G401.6 (cell line): ENCODE measurements around the gene HARS1.
"Not testable (repeated sequence)": the region's sequence is repeated elsewhere in the genome, so short reads cannot be mapped to it uniquely, and the experiment has no call there.

Experiments
- FAIRE-seq: peaks from 2 replicates; lab custom pipeline; 2012; peaks lifted over from hg19 to GRCh38; lab: Jason Lieb, UNC

Gene HARS1

DNA sequence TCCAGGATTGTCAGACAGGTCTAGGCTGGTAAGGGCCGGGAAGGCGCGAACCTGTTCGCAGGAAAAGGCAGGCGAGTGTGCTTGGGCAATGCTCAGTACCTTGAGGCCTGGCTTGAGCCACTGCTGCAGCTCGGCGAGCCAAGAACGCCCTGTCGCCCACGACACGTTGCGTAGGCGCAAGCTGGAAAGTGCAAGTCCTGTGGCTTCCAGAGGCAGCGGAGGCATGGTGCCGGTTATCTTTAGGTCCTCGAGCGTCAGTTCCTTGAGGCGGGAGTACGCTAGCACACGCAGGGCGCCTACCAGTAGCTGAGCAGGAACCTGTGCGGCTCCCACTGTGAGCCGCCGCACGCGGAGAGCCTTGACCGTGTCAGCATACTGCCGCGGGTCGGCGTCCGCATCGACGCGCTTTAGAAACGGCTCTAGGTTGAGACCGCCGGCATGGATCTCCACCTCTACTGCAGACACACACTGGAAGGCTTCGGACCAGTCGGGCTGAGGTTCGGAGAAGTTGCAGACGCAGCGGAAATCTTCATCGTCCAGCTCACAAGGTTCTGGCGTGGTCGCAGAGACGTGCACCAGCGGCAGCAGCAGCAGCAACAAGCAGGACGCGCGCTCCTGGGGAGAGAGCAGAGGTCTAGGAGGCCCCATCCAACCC, 58.7 kb downstream of the HARS1 start:
- FAIRE-seq: no peak

DNA sequence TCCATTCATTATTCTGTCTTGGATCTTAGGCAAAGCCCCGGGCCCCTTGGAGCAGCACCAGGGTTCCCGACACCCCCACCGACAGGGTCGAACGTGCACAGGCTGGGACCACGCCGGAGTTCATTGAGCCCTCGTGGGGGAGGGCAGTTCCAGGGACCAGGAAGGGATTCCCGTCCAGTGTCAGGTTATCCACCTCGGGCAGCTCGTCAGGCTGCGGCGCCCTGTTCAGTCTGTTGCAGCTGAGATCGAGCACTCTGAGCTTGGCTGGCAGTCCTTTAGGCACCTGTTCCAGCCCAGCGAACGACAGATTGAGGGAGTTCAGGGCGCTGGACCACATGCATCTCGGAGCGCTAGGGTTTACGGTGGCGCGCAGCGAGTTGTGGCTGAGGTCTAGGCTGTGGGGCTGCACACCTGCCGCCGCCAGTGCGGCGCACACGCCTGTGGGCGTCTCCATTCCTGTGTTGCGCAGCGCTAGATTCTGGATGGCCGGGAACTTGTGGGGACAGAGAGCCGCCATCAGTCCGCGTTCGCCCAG, 59.3 kb downstream of the HARS1 start:
- FAIRE-seq: no peak

DNA sequence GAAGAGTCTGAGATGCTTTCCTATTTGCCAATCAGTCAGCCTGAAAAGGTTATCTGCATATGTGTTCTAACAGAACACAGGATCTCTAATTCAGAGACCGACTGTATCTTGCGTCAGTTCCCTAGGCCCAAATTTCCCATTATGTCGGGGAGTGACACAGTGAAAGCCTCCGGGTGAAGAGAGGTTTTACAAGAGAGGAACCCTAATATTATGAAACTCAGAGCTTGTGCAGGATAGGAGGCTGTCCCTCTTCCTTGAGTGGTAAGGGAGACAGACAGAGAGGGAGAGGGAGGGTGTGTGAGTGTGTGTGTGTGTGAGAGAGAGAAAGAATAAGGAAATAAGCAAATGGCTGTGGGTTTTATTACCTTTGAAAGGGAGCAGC, 60.1 kb downstream of the HARS1 start:
- FAIRE-seq: no peak

DNA sequence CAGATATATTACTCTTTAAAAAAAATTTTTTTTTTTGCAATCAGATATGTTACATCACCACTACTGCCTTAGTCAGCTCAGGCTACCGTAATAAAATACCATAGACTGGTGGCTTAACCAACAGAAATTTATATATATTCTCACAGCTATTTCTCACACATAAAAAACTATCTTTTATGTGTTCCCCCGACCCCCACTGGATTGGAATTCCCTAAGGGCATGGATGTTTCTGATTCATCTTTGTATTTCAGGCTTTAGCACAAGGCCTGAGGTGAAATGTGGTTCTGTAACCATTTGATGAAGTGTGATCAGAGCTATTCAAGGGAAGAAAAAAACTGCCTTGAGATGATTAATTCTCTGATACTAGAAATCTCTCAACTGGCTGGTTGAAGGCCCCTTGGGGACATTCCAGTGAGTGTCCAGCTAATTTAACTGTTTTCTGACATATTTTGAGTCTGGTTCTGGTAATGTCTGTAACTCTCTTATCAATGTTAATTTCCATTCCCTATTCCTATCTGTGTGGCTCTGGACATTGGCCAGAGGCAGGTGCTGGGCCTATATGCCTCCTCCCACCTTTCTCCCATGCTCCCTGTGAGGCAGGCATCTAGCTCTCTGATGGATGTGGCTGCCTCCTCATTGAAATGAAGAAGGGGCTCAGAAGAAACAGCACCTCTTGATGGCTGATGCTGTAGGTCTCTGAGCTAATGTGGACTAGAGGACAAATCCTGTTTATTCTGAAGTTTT, 60.7 kb downstream of the HARS1 start:
- FAIRE-seq: no peak

DNA sequence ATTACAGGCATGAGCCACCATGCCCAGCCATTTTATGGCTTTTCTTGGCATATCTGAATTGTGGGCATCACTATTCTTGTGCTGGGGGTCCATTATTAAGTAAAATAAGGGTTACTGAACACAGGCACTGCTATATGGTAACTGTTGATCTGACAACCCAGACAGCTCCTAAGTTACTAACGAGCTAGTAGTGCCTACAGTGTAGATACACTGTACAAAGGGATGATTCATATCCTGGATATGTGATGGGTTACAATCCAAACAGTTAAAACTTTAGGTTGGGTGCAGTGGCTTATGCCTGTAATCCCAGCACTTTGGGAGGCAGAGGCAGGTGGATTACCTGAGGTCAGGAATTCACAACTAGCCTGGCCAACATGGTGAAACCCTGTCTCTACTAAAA, 62.5 kb downstream of the HARS1 start:
- no peak for FAIRE-seq

DNA sequence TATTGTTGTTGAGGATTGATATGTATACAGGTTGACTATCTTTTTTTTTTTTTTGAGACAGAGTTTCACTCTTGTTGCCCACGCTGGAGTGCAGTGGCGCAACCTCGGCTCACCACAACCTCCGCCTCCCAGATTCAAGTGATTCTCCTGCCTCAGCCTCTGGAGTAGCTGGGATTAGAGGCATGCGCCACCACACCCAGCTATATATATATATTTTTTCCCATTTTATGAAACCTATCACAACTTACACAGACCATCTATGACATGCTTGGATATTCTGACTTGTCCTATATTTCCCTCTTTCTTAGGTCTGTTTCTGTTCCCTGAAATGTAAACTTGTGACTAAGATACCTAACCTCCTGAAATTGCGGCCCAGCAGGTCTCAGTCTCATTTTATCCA, 63.2 kb downstream of the HARS1 start:
- no peak for FAIRE-seq

DNA sequence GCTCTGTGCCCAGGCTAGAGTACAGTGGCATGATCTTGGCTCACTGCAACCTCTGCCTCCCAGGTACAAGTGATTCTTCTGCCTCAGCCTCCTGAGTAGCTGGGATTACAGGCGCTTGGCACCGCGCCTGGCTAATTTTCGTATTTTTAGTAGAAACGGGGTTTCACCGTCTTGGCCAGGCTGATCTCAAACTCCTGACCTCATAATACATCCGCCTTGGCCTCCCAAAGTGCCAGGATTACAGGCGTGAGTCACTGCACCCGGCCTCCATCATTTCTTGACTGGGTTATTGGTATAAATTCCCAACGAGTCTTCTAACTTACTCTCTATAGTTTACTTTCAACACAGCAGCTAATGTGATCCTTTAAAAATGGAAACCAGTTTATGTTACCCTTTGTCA, 66.3 kb downstream of the HARS1 start:
- FAIRE-seq: not testable (repeated sequence)
